SU-DHL-6 (cell line): Measurements from ENCODE around the gene L1TD1.

ENCODE experiments used
- H2AFZ ChIP-seq: fragments of 200-600 bp; sonication (generic); 2 replicates; pipeline ENCODE4 v1.6.1; 2014; ENCODE audit warnings: low read depth, mild to moderate bottlenecking, moderate library complexity, mixed read lengths, antibody characterized with exemption, low read length; ENCODE audit not compliant: severe bottlenecking
- H3F3A ChIP-seq: fragments of 200-600 bp; shearing (Covaris generic); 2 replicates; pipeline ENCODE4 v1.6.0; 2016; ENCODE audit warnings: antibody characterized with exemption, mild to moderate bottlenecking; ENCODE audit not compliant: insufficient read depth
- H3K27ac ChIP-seq: fragments of 200-600 bp; sonication (generic); 2 replicates; pipeline ENCODE4 v1.5.1; 2016; ENCODE audit warnings: low read depth, mild to moderate bottlenecking, low read length, moderate library complexity, mixed read lengths
- H3K27me3 ChIP-seq: fragments of 200-600 bp; sonication (generic), shearing (Covaris generic); 2 replicates; pipeline ENCODE4 v1.6.0; 2014; ENCODE audit warnings: mild to moderate bottlenecking, low read length
- H3K36me3 ChIP-seq: fragments of 200-600 bp; sonication (generic); 2 replicates; pipeline ENCODE4 v1.6.1; 2014; ENCODE audit warnings: mild to moderate bottlenecking, low read length, mixed read lengths
- H3K4me2 ChIP-seq: fragments of 300-600, 200-600 bp; shearing (Covaris generic), sonication (generic); 2 replicates; pipeline ENCODE4 v1.6.0; 2014; ENCODE audit warnings: low read length, low read depth, mild to moderate bottlenecking; ENCODE audit not compliant: poor library complexity, severe bottlenecking
- H3K4me3 ChIP-seq: fragments of 200-600 bp; sonication (generic); 2 replicates; pipeline ENCODE4 v1.5.1; 2014; ENCODE audit warnings: antibody characterized with exemption, low read length, mild to moderate bottlenecking, mixed read lengths; ENCODE audit not compliant: insufficient read depth, poor library complexity, severe bottlenecking
- H3K79me2 ChIP-seq: fragments of 200-600 bp; sonication (generic); 2 replicates; pipeline ENCODE4 v1.6.1; 2014; ENCODE audit warnings: mild to moderate bottlenecking, low read length, moderate library complexity; ENCODE audit not compliant: insufficient read depth
- H3K9ac ChIP-seq: fragments of 200-600 bp; sonication (generic); 2 replicates; pipeline ENCODE4 v1.7.0; 2014; ENCODE audit warnings: mild to moderate bottlenecking, low read length
- H3K9me2 ChIP-seq: fragments of 200-600 bp; sonication (generic); replicated peaks from 2 replicates; pipeline ENCODE4 v1.6.1; 2014; ENCODE audit warnings: low read length; ENCODE audit not compliant: insufficient read depth
- H3K9me3 ChIP-seq: fragments of 200-600 bp; sonication (generic); 2 replicates; pipeline ENCODE4 v1.6.1; 2014; ENCODE audit warnings: low read length, mixed read lengths; ENCODE audit not compliant: insufficient read depth
- H4K20me1 ChIP-seq: fragments of 200-600 bp; sonication (generic); 2 replicates; pipeline ENCODE4 v1.6.1; 2014; ENCODE audit warnings: low read depth, mild to moderate bottlenecking, antibody characterized with exemption, low read length, moderate library complexity, mixed read lengths
- CTCF ChIP-seq: fragments of 200-600 bp; sonication (generic); IDR thresholded peaks from one replicate; pipeline ENCODE4 v1.5.1; 2017; ENCODE audit warnings: antibody characterized with exemption, mild to moderate bottlenecking, low read length, moderate library complexity; ENCODE audit not compliant: insufficient read depth, poor library complexity, severe bottlenecking
- EZH2phosphoT487 ChIP-seq: fragments of 200-600 bp; sonication (generic), shearing (Covaris generic); conservative IDR thresholded peaks from 2 replicates; pipeline ENCODE4 v1.6.1; 2018; ENCODE audit warnings: mild to moderate bottlenecking, antibody characterized with exemption, low read length, moderate library complexity, mixed read lengths

The L1TD1 gene

GRCh38 chr1:62187548-62187947 is 7.1 kb upstream of the L1TD1 start:
- Histone ChIP-seq H2AFZ (no peak overlapping the region), H3K27ac (no peak overlapping the region), H3F3A (no peaks in the 10 kb centered on the region), H3K27me3 (no peaks in the 10 kb centered on the region), H3K9me3 (no peaks in the 10 kb centered on the region), H3K9me2 (no peaks in the 10 kb centered on the region), H3K4me3 (no peak overlapping the region), H3K4me2 (no peak overlapping the region), H3K36me3 (no peaks in the 10 kb centered on the region), H3K9ac (no peak overlapping the region), H4K20me1 (no peaks in the 10 kb centered on the region), H3K79me2 (no peaks in the 10 kb centered on the region)
- no peak for TF ChIP-seq CTCF
- no peak for TF ChIP-seq EZH2phosphoT487

GRCh38 chr1:62188111-62188510 is 6.5 kb upstream of the L1TD1 start:
- no peaks in the 10 kb centered on the region for H3K9me2 ChIP-seq
- no peaks in the 10 kb centered on the region for H3K36me3 ChIP-seq
- no peak overlapping the region for H3K4me2 ChIP-seq
- H3K4me3 ChIP-seq, result no peak overlapping the region
- no peak overlapping the region for H3K27ac ChIP-seq
- H2AFZ ChIP-seq, result no peak overlapping the region
- H3K27me3 ChIP-seq, result no peaks in the 10 kb centered on the region
- no peaks in the 10 kb centered on the region for H4K20me1 ChIP-seq
- TF ChIP-seq EZH2phosphoT487 (no peak), CTCF (no peak)
- H3F3A ChIP-seq, result no peaks in the 10 kb centered on the region
- no peaks in the 10 kb centered on the region for H3K9me3 ChIP-seq
- no peak overlapping the region for H3K9ac ChIP-seq
- no peaks in the 10 kb centered on the region for H3K79me2 ChIP-seq

GRCh38 chr1:62196086-62196690 is 1.5 kb downstream of the L1TD1 start:
- H3K9me3 ChIP-seq, result no peaks in the 10 kb centered on the region
- no peaks in the 10 kb centered on the region for H3K27me3 ChIP-seq
- H3K9me2 ChIP-seq, result no peaks in the 10 kb centered on the region
- TF ChIP-seq CTCF (no peak), EZH2phosphoT487 (no peak)
- no peaks in the 10 kb centered on the region for H3K36me3 ChIP-seq
- no peak overlapping the region for H2AFZ ChIP-seq
- H4K20me1 ChIP-seq, result no peaks in the 10 kb centered on the region
- H3K79me2 ChIP-seq, result no peaks in the 10 kb centered on the region
- H3K9ac ChIP-seq, result no peak overlapping the region
- H3F3A ChIP-seq, result no peaks in the 10 kb centered on the region
- no peak overlapping the region for H3K27ac ChIP-seq
- no peak overlapping the region for H3K4me3 ChIP-seq
- H3K4me2 ChIP-seq, result no peak overlapping the region
